Liver (tissue), 9 donors: ENCODE measurements around the gene LDB3. TPM values are rescaled to one million over a fixed set of nuclear protein-coding genes. Genes with fewer than 3 reads are reported as not detected.

Experiments
- DNase-seq: peaks from one replicate; pipeline ENCODE4 v3.0.0-alpha.2; 2017; ENCODE audit warnings: low spot score
- H3K27ac ChIP-seq, 2 donors: one replicate each; pipeline ENCODE4 v1.7.0; 2013; ENCODE audit warnings: inconsistent platforms in 2 of 2, low read length in 2 of 2, control low read depth in 1 of 2, low read depth in 1 of 2, mild to moderate bottlenecking in 1 of 2
- H3K27me3 ChIP-seq, 4 donors: one replicate each; pipeline versions ENCODE4 v1.6.1 to v1.7.0; 2013; ENCODE audit warnings: low read length in 3 of 4, inconsistent platforms in 1 of 4, mild to moderate bottlenecking in 1 of 4, moderate library complexity in 1 of 4; ENCODE audit not compliant: control insufficient read depth in 4 of 4, insufficient read depth in 4 of 4
- H3K36me3 ChIP-seq, 4 donors: one replicate each; pipeline versions ENCODE4 v1.6.1 to v1.7.0; 2013; ENCODE audit warnings: low read length in 3 of 4, mild to moderate bottlenecking in 3 of 4, low read depth in 1 of 4, moderate library complexity in 1 of 4; ENCODE audit not compliant: control insufficient read depth in 4 of 4, insufficient read depth in 3 of 4
- H3K4me1 ChIP-seq, 4 donors: one replicate each; pipeline versions ENCODE4 v1.6.1 to v1.7.0; 2013; ENCODE audit warnings: low read length in 3 of 4, mild to moderate bottlenecking in 3 of 4, moderate library complexity in 1 of 4; ENCODE audit not compliant: control insufficient read depth in 4 of 4, insufficient read depth in 4 of 4
- H3K4me3 ChIP-seq, 3 donors: one replicate each; pipeline versions ENCODE4 v1.6.1 to v1.7.0; 2013; ENCODE audit warnings: low read length in 3 of 3, control low read depth in 1 of 3, low read depth in 1 of 3, mild to moderate bottlenecking in 1 of 3
- H3K9ac ChIP-seq, 2 donors: one replicate each; pipeline ENCODE4 v1.7.0; 2013; ENCODE audit warnings: low read length in 2 of 2, mild to moderate bottlenecking in 2 of 2, moderate library complexity in 2 of 2, control low read depth in 1 of 2, low read depth in 1 of 2
- H3K9me3 ChIP-seq, 4 donors: one replicate each; pipeline versions ENCODE4 v1.6.1 to v1.7.0; 2013; ENCODE audit warnings: low read length in 3 of 4; ENCODE audit not compliant: control insufficient read depth in 4 of 4
- EGR1 ChIP-seq, 2 donors: IDR thresholded peaks; 2 replicates each; pipeline ENCODE4 v1.6.1; 2016 to 2018; ENCODE audit warnings: antibody characterized with exemption in 2 of 2, low read depth in 2 of 2
- FOXA1 ChIP-seq: IDR thresholded peaks from 2 replicates; pipeline ENCODE4 v1.6.1; 2016; ENCODE audit warnings: antibody characterized with exemption
- FOXA2 ChIP-seq: IDR thresholded peaks from 2 replicates; pipeline ENCODE4 v1.6.1; 2016; ENCODE audit warnings: antibody characterized with exemption
- GABPA ChIP-seq, 2 donors: IDR thresholded peaks in 1 of 2; conservative IDR thresholded peaks in 1 of 2; 2 replicates each; pipeline ENCODE4 v1.6.1; 2016; ENCODE audit warnings: antibody characterized with exemption in 2 of 2, mild to moderate bottlenecking in 1 of 2, moderate library complexity in 1 of 2
- HNF4A ChIP-seq, 2 donors: conservative IDR thresholded peaks; 2 replicates each; pipeline ENCODE4 v1.6.1; 2016; ENCODE audit warnings: antibody characterized with exemption in 2 of 2, mild to moderate bottlenecking in 2 of 2
- HNF4G ChIP-seq: IDR thresholded peaks from 2 replicates; pipeline ENCODE4 v1.6.1; 2016; ENCODE audit warnings: antibody characterized with exemption
- JUND ChIP-seq, 2 donors: IDR thresholded peaks; 2 replicates each; pipeline ENCODE4 v1.6.1; 2016; ENCODE audit warnings: antibody characterized with exemption in 2 of 2
- NR2F2 ChIP-seq: IDR thresholded peaks from 2 replicates; pipeline ENCODE4 v1.6.1; 2016; ENCODE audit warnings: antibody characterized with exemption
- RAD21 ChIP-seq, 2 donors: IDR thresholded peaks; 2 replicates each; pipeline ENCODE4 v1.6.1; 2016; ENCODE audit warnings: antibody characterized with exemption in 2 of 2, mild to moderate bottlenecking in 2 of 2
- RXRA ChIP-seq, 2 donors: IDR thresholded peaks; 2 replicates each; pipeline ENCODE4 v1.6.1; 2017 to 2018; ENCODE audit warnings: antibody characterized with exemption in 2 of 2, mild to moderate bottlenecking in 1 of 2
- SP1 ChIP-seq: IDR thresholded peaks from 2 replicates; pipeline ENCODE4 v1.6.1; 2018; ENCODE audit warnings: antibody characterized with exemption, mild to moderate bottlenecking
- TAF1 ChIP-seq: conservative IDR thresholded peaks from 2 replicates; pipeline ENCODE4 v1.6.1; 2016; ENCODE audit warnings: antibody characterized with exemption, mild to moderate bottlenecking
- YY1 ChIP-seq: IDR thresholded peaks from 2 replicates; pipeline ENCODE4 v1.6.1; 2016; ENCODE audit warnings: antibody characterized with exemption, mild to moderate bottlenecking
- WGBS: extraction: QIAGEN DNeasy Blood & Tissue Kit; methylation state at CpG from one replicate; pipeline ENCODE4 v1.1.7; 2013; 5-methylcytosine and 5-hydroxymethylcytosine counted together
- polyA plus RNA-seq, 2 donors: library from polyadenylated mRNA; stranded (reverse) in 1 of 2; unstranded in 1 of 2; fragments of 200-250 nt in 1 of 2; fragments of >200 nt in 1 of 2; fragmentation: Nextera tagmentation in 1 of 2; extraction: Ambion mirVana in 1 of 2; gene quantifications; one replicate each; pipeline versions ENCODE4 v1.2.1 to v1.2.3, GENCODE V29; 2013 to 2015
- total RNA-seq, 2 donors: library from RNA; depleted of rRNA; stranded (reverse); fragments of >200 nt; gene quantifications; one replicate each; pipeline ENCODE4 v1.2.3, GENCODE V29; 2014
- TF ChIP-seq, protein P1 (sequence below): fragments of 150-350 bp; IDR thresholded peaks from 2 replicates; pipeline ENCODE4 v1.5.1; 2017; ENCODE audit warnings: improper control_type of control experiment, low read depth, low read length; ENCODE audit not compliant: missing input control
- TF ChIP-seq, protein P2 (sequence below): IDR thresholded peaks from 2 replicates; pipeline ENCODE4 v1.6.1; 2016; ENCODE audit warnings: antibody characterized with exemption
- TF ChIP-seq, protein P3 (sequence below): IDR thresholded peaks from 2 replicates; pipeline ENCODE4 v1.6.1; 2016; ENCODE audit warnings: antibody characterized with exemption
- TF ChIP-seq, protein P4 (sequence below): IDR thresholded peaks from 2 replicates; pipeline ENCODE4 v1.6.1; 2016; ENCODE audit warnings: antibody characterized with exemption, mild to moderate bottlenecking
- TF ChIP-seq, protein P5 (sequence below): IDR thresholded peaks from 2 replicates; pipeline ENCODE4 v1.6.1; 2016; ENCODE audit warnings: antibody characterized with exemption
- donor health status: healthy.
- donor health status: healthy.
- donor health status: healthy.
- donor health status: healthy.
- donor health status: healthy.

Gene LDB3
- total and polyA plus RNA-seq, 4 donors = 0.09 to 0.42 (median 0.15) TPM; not detected in 1

DNA sequence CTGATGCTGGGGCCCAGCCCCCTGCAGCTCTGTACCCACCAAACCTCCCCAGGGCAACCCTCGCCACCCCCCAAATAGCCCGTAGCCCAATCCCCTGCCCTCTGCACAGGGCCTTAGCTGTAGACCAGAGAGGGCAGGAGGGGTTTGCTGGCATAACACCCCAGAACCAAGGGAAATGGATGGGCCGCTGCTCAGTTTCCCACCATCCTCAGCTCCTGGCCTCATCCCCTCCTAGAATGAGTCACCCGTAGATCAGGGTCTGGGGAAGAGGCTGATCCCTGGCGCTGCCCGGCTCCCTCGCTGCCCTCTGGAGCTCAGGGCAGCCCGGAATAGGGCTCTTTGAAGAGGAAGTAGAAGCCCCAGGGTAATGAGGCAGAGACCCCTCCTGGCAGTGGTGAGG, 31.2 kb downstream of the LDB3 start:
- no peak for TF ChIP-seq RXRA (IDR thresholded peaks at IDR 0.05)
- no peak for TF ChIP-seq RAD21 (IDR thresholded peaks at IDR 0.05)
- TF ChIP-seq JUND (IDR thresholded peaks at IDR 0.05) = no peak
- no peak for TF ChIP-seq NR2F2
- TF ChIP-seq FOXA2 = no peak
- TF ChIP-seq, protein P1, sequence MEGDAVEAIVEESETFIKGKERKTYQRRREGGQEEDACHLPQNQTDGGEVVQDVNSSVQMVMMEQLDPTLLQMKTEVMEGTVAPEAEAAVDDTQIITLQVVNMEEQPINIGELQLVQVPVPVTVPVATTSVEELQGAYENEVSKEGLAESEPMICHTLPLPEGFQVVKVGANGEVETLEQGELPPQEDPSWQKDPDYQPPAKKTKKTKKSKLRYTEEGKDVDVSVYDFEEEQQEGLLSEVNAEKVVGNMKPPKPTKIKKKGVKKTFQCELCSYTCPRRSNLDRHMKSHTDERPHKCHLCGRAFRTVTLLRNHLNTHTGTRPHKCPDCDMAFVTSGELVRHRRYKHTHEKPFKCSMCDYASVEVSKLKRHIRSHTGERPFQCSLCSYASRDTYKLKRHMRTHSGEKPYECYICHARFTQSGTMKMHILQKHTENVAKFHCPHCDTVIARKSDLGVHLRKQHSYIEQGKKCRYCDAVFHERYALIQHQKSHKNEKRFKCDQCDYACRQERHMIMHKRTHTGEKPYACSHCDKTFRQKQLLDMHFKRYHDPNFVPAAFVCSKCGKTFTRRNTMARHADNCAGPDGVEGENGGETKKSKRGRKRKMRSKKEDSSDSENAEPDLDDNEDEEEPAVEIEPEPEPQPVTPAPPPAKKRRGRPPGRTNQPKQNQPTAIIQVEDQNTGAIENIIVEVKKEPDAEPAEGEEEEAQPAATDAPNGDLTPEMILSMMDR = no peak
- no peak for TF ChIP-seq GABPA (IDR thresholded peaks at IDR 0.05 in 1 of 2, conservative IDR thresholded peaks at IDR 0.05 in 1 of 2)
- TF ChIP-seq, protein P2, sequence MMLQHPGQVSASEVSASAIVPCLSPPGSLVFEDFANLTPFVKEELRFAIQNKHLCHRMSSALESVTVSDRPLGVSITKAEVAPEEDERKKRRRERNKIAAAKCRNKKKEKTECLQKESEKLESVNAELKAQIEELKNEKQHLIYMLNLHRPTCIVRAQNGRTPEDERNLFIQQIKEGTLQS = no peak
- TF ChIP-seq, protein P3, sequence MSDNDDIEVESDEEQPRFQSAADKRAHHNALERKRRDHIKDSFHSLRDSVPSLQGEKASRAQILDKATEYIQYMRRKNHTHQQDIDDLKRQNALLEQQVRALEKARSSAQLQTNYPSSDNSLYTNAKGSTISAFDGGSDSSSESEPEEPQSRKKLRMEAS = no peak
- TF ChIP-seq, protein P4, sequence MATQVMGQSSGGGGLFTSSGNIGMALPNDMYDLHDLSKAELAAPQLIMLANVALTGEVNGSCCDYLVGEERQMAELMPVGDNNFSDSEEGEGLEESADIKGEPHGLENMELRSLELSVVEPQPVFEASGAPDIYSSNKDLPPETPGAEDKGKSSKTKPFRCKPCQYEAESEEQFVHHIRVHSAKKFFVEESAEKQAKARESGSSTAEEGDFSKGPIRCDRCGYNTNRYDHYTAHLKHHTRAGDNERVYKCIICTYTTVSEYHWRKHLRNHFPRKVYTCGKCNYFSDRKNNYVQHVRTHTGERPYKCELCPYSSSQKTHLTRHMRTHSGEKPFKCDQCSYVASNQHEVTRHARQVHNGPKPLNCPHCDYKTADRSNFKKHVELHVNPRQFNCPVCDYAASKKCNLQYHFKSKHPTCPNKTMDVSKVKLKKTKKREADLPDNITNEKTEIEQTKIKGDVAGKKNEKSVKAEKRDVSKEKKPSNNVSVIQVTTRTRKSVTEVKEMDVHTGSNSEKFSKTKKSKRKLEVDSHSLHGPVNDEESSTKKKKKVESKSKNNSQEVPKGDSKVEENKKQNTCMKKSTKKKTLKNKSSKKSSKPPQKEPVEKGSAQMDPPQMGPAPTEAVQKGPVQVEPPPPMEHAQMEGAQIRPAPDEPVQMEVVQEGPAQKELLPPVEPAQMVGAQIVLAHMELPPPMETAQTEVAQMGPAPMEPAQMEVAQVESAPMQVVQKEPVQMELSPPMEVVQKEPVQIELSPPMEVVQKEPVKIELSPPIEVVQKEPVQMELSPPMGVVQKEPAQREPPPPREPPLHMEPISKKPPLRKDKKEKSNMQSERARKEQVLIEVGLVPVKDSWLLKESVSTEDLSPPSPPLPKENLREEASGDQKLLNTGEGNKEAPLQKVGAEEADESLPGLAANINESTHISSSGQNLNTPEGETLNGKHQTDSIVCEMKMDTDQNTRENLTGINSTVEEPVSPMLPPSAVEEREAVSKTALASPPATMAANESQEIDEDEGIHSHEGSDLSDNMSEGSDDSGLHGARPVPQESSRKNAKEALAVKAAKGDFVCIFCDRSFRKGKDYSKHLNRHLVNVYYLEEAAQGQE = no peak
- no peak for TF ChIP-seq TAF1
- no peak for TF ChIP-seq HNF4G
- no peak for TF ChIP-seq HNF4A (conservative IDR thresholded peaks at IDR 0.05)
- no peak for TF ChIP-seq FOXA1
- TF ChIP-seq, protein P5, sequence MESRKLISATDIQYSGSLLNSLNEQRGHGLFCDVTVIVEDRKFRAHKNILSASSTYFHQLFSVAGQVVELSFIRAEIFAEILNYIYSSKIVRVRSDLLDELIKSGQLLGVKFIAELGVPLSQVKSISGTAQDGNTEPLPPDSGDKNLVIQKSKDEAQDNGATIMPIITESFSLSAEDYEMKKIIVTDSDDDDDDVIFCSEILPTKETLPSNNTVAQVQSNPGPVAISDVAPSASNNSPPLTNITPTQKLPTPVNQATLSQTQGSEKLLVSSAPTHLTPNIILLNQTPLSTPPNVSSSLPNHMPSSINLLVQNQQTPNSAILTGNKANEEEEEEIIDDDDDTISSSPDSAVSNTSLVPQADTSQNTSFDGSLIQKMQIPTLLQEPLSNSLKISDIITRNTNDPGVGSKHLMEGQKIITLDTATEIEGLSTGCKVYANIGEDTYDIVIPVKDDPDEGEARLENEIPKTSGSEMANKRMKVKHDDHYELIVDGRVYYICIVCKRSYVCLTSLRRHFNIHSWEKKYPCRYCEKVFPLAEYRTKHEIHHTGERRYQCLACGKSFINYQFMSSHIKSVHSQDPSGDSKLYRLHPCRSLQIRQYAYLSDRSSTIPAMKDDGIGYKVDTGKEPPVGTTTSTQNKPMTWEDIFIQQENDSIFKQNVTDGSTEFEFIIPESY = no peak
- TF ChIP-seq EGR1 (IDR thresholded peaks at IDR 0.05; ENCODE audit: low read depth in 2 of 2) = no peak
- no peak for TF ChIP-seq SP1
- no peak for TF ChIP-seq YY1
- Histone ChIP-seq H3K4me3 (no peak overlapping the region), H3K9ac (no peak overlapping the region), H3K27me3 (no peaks in the 10 kb centered on the region), H3K4me1 (no peaks in the 10 kb centered on the region), H3K9me3 (no peaks in the 10 kb centered on the region), H3K27ac (no peak overlapping the region), H3K36me3 (no peaks in the 10 kb centered on the region)
- 96% methylated on average over 8 of the region's 8 CpGs for WGBS
- no peak for DNase-seq
